GM21529 (cell line): ENCODE data around the gene CACNA1C.

Source experiments
- ATAC-seq: cut with Tn5 transposase; IDR thresholded peaks from one replicate; pipeline ENCODE4 v1.9.1; 2021; ENCODE audit not compliant: unreplicated experiment

The CACNA1C gene

DNA sequence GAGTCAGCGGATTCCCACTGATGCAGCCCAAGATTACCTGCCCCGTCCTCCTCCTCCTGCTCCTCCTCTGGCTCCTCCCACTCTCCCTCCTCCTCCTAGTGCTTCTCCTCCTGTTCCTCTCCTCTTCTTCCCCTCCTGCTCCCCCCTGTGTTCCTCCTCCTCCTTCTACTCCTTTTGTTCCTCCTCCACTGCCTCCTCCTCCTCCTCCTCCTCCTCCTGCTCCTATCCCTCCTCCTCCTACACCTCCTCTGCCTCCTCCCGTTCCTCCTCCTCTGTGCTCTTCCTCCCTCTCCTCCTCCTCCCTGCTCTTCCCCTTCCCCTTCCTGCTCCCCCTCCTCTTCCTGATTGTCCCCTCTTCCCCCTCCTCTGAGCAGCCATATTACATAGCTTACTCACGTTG lies 141.3 kb downstream of the CACNA1C start:
- ATAC-seq = no peak

DNA sequence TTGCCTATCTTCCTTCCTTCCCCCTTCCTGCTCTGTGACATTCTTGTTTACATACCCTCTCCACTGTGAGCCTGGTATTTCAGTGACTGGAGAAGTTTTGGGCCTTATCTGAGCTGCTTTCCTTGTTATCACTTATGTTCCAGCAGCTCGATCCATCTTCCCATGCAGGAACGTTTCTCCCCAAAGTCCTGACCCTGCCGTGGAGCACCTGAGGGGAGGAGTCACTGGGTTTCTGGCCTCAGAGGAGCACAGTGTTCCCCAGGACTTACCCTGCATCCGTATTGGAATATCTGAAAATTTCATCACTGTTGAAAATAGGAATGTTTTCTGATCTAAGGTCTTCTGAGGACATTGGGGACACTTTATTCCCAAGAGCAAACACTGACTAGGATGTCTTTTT lies 141.8 kb downstream of the CACNA1C start:
- ATAC-seq = no peak

DNA sequence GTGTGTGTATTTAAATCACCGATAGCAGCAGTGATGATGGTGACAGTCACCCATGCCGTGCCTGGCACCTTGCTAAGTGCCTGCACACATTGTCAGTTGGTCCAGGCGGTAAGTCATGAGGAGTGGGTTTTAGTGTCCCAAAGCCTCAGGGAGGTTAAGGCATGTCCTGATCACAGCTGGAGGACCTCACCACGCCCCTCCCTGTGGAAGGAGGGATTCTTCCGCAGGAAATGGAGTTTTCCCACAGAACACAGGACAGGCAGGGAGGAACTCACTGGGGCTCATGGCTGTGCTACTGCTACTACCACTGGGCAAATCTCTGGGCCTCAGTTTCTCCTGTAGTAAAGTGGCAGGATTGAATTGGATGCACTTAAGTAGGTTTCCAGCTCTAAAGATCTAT lies 142.3 kb downstream of the CACNA1C start:
- no peak for ATAC-seq

DNA sequence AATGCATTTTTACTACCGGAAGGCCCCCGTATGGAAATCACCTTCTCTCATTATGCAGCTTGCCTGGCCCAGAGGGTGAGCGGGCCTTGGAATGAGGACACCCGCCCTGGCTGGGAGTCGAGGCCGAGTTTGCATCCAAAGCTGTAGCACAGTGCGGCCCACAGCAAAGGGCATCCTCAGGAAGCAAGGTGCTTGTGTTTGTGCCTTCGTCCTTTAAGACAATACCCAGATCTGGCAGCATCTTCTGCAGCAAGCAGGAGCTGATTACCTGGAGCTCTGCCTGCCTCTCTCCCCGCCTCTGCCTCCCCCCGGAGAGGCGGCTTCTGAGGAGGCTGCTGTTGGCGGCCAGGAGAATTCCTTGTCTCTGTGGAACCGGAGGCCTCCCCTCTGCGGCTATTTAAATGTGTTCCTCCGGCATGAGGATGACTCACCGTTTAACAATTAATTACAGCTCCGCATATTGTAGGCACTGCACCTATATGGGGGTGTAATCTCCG lies 145.3 kb downstream of the CACNA1C start:
- ATAC-seq = no peak

DNA sequence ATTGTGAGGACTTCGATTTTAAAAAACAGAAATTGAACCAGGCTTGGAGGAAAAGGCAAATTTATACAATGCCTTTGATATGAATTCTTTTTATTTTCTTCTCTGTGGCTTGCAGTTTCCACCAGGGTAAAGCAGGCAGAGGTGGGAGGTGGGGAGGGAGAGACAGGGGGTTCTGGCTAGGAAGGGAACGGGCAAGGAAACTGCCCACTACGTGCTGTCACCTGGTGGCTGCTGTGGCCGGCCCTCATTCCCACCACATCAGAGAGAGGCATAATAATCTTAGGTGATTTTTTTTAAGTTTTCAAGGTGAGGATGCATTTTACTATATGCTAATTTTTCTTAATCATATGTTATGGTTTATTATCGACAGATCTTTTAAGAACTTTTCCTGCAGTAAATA lies 145.8 kb downstream of the CACNA1C start:
- no peak for ATAC-seq

DNA sequence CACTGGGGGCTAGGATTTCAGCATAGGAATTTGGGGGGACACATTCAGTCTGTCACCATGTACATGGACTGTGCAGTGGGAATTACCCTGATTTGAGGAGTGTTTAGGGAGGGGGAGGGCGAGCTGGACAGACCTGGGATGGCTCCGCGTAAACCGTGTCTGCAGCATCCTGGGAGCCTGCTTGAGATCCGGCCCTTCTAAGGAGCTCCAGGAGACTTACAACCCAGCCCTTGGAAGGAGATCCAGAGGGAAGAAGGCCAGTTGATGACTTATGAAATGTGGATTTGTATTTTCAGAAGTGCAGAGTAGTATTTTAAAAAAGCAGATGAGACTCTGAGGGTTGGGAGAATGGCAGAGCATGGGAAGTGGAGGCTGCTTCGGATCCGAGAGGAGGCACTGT lies 153.2 kb downstream of the CACNA1C start:
- no peak for ATAC-seq

DNA sequence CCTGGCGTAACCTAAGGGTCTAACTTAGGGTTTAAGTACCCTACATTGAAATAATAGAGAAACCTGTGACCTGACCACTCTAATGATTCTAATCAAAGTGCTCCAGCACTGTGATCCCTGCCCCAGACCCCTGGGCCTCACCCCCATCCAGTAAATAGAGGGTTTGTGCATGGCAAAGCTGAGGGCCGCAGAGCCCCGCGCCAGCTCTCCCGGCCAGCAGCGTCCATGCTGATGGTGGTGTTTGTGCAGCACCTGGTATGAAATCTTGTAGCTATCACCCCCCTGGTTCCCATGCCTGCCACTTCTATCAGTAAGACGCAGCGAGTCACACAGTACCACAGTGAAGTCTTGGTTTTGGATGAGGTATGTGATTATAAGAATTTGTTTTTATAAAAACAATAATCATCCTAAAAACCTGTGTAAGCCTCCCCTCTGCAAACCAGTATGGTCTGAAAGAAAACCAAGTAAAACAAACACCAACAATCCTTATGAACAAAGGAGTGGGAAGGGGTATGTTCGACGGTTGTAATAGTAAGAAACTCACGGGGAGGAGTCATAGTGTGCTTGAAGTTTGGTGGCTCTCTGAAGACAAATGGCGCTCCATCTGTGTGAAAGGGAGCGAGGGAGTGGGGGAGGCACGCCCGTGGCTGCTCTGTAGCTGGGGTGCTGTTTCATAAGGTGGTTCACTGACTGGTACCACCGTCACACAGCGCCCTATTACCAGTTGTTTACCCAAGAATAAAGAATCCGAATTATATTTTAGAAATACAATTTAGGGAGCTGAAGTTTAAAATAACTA lies 156.2 kb downstream of the CACNA1C start:
- no peak for ATAC-seq

DNA sequence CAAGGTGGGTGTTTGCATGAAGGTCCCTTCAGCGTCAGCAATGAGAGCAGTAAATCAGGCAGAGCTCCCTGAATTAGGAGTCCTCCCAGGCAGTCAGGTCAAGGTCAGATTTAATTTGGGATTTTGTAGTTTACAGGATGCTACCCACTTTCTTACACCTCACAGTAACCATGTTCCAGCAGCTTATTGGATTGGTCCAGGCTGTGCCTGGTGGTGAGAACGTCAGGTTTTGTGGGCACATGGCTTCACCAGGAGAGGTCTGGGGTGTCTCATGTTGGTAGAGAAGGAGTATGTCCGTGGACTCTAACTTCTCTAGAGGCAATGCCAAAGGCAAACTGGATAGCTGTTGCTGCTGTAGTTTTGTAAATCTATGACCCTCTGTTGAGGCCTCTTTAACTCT lies 158.3 kb downstream of the CACNA1C start:
- no peak for ATAC-seq

DNA sequence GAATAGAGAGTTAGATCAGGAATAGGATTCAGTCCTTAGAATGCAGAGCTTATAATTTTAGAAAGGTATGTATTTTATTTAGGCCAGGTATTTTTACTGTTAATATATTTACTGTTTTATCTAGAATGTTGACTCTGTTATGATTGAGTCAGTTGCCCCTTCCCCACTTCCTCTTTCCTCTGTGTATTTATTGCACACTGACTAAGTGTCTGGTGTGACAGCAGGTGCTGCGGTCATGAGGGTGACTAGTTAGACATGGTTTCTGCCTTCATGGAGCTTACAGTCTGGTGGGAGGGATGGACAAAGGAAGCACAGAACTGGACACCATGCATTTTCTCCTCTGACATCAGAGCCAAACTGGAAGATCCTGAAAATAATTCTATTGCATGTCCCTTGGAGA lies 159.8 kb downstream of the CACNA1C start:
- ATAC-seq = no peak

DNA sequence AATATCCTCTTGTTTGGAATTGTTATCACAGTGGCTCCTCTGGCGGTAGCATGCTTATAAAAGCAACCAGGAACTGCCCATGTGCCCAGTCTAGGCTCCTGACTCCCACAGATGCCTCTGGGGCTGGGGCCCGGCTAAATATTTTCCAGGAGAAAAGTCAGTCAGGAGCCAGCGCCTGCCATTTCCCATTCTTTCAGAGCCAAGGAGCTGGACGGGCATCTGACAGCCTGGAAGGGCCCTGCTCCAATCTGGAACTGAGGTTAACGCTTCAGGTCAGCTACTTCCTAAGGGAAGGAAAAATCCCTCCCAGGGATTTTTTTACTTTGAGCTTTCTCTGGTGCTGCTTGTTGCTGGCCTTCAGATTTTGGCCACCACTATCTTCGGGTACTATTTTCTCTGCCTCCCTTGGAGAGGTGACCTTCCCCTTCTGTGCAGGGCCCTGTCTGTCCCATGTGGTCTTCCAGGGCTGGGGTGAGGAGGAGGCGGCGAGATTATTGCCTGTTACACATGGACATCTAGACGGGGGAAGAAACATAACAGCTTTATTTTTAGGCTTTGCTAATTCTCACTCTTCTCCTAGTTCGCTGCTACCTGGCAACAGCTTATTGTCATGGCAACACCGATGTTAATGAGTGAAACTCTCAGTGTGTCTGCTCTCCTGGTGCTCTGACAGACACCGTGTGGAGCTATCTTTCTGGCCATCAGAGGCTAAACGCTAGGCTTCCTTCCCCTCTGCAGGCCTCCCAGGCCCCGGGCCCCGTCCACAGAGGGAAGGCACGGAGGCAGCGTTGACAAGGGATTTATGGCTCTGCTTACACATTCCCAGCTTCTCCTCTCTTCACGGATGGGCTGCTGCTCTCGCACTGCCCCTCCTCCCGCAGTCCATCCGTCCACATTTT lies 160.4 kb downstream of the CACNA1C start:
- no peak for ATAC-seq

DNA sequence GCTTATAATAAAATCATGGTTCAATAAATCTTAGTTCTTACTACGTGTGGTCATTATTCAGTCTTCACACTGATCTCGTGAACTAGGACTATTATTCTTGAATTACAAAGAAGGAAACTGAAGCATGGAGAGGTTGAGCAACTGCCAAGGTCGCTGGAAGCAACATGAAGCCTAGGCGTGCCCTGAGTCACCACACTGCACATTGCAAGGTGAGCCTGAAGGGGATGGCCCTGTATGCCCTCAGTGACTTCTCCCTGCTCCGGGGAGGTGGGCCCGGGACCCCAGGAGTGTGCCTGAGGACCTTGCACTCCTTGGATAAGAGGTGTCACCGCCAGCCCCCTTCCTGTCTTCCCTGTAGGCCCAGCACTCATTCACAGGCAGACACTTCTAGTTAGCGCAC lies 161.6 kb downstream of the CACNA1C start:
- no peak for ATAC-seq

DNA sequence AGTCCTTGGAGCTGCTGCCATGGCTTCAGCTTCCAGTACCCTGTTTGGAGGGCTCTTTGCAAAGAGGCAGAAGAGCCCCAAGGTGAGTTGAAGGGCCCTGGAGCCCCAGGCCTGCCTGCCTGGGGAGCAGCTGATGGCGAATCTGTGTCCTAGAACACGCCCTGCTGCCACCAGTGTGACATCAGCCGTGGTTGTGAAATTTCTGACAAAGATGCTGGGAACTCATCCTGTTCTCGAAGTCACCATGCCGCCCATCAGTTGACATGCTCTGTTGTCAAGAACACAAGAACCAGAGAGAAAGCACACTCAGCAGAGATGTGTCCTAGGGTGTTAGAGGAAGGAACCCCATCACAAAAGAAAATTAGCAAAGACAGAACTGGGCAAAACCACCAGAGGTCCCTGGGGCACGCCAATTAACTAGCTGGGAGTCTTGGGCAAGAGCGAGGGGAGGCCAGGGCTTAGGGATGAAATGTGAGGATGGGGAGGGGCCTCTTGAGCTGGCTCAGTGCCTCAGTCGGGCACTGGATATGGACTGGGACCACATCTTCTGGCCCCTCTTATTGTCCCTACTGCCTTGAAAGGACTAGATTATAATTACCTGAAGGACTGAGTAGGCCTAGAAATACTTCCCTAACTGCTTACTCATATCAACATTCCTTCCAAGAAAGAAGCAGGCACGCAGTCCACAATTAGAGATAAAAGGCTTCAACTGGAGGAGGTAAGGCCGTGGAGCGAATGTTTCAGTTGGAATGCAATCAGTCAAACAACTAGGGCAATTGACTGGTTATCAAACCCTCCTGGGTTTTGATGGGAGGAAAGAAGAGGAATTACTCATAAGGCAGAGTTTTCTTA lies 163.1 kb downstream of the CACNA1C start:
- ATAC-seq = no peak

DNA sequence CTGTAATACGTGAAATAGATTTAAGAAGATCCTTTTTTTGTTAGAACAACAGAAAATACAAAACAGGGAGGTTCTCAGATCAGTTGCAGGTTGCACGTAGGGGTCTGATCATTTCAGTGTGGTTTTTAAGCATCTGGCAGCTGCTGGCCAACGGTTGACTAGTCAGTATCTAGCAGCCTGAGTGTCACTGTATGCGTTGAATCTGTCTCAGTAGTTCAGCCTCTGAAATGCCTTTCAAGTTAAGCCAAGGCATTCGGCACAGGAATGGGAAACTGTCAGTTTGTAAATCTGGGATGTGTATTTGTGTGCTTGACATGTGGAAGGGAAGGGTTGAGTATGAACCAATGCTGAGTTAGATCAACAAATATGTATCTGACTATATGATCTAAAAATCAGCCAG lies 165.9 kb downstream of the CACNA1C start:
- ATAC-seq = no peak

DNA sequence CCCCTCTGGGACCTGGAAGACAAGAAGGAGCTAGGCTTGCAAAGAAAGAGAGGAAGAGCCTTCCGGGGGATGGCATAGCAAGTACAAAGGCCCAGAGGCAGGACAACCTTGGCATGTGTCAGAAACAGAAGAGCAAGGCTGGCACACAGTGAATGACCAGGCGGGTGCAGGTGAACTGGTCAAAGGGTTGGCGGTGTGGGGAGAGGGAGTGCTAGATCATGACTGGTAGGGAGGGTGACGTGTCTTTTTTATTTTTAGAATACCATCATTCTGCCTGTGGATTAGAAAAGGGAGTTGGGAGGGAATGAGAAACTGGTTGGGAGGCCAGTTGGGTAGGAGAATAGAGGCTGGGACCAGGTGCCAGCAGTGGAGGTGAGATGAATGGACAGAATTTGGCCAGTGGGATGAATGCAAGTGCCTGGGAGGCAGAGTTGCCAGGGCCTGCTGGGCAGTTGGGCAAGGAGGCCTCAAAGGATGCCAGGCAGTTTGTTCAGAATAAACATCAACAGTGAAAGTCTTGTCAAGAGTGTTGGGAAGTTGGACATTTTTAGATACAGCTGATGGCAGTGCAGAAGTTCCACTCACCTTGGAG lies 168.3 kb downstream of the CACNA1C start:
- ATAC-seq = no peak

DNA sequence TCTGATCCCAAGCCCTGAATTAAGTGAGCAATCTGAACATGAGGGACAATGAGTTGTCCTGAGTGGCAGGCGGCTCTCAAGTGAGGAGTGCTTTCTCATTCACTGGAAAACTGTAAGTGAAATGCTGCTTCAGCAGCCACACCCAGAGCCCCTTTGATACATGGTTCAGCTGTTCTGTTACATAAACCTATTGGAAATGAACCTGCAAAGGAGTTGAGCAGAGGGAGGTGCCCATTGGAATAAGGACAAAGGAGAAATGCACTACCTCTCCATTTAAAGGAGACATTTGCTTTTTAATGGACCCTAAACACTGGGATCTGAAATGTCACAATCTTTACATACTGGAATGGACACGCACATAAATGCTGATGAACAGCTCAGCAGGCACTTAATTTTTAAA lies 169.9 kb downstream of the CACNA1C start:
- ATAC-seq = no peak

DNA sequence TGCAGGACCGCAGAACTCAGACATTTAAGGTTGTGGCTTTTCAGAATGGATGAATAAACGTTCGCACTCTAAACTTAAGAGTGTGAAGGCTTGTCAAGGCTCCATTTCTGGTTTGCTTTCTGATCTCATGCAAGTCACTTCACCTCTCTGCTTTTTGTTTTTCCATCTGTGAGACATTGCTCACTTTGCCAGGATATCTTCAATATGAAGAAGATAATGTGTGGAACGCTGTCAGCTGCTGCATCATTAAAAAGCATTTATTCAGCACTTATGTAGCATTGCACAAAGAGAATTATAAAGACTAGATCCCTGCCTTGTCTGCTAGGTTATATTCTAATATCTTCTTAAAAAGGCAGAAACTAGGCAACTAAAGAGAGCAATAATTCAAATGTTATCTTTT lies 172.2 kb downstream of the CACNA1C start:
- no peak for ATAC-seq

DNA sequence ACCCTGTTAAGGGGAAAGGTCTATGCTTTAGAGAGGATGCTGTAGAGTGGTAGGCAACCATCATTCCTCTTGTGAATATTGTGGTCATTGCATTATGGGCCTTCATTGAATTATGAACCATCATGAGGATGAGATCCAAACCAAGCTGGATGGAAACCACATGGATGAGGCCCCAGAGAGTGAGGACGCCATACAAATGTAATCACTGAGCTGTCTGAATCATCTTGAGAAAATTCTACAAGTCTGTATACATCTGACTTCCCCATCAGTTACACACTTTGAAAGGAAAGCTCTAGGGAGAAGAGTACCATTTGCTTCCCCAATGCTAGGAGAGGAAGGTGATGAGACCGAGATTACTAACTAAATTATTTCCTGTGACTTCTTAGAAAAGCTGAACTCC lies 172.9 kb downstream of the CACNA1C start:
- no peak for ATAC-seq

DNA sequence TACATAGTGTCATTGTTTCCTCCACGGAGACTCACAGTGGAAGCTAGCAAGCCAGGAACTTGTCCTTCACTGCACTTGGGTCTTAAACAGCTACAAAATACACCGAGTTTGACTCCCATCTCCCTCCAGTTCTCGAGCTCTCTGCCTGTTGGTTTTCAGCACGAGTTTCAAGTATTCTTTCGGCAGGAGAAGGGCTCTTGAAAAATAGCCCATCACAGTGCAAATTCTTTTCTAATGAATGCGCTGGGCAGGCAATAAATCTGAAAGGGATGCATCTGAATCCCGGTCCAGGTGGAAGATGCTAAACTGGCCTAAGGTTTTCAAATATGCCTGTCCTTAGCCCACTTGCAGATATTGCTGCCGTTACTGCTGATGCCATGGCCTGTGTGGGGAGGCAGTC lies 173.9 kb downstream of the CACNA1C start:
- no peak for ATAC-seq

DNA sequence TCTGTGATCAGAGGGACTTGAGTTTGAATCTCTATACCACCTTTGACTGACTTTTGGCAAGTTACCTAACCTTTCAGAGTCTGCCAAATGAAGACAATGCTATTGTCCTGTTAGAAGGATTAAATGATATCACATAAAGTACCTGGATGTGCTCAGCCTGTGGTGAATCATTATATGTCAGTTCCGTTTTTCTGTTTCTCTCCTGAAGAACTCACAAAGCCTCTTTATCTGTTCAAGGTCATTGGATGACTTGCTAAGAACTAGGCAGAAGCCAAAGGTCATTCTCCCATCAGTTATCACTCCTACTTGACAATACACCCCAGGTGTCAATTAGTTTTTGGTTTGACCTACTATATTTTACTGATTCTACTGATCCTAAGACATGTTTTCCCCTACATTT lies 174.6 kb downstream of the CACNA1C start:
- ATAC-seq = no peak

DNA sequence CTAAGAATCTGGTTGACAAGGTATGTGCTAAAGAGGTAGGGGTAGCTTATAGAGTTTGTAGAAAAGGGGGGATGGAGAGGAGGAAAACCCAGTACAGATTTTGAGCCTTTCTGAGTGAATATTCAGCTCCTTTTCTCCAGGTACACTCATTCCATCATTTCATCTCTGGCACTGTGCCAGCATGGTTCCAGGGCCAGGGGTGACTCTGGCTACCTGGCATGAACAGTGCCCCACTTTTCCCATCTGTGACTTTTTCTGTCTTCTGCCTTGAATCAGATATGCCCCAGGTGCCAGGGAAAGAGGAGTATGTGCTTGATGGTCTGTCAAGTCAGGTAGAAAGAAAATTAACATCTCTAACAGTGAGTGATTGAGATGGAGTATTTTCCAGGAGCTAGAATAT lies 175.7 kb downstream of the CACNA1C start:
- no peak for ATAC-seq
